ENCODE measurements around the gene GLTP. TPM values are rescaled to one million over a fixed set of nuclear protein-coding genes. Genes with fewer than 3 reads are reported as not detected.
A peak's percentile ranks its signal among the peaks of the same experiment; 100 is the strongest.
"Not testable (repeated sequence)": the region's sequence is repeated elsewhere in the genome, so short reads cannot be mapped to it uniquely, and the experiment has no call there.

Gene GLTP
- total and polyA plus RNA-seq, 7 experiments from 2014 or later: 19.2 to 36.2 (median 22.3) TPM

GRCh38 chr12:109899345-109899744, 19.0 kb upstream of the GLTP start:
- intact Hi-C loops (cut with micrococcal nuclease); H3K36me3 Mint-ChIP-seq; H3K27me3 Mint-ChIP-seq; H3K9me3 ChIP-seq (ENCODE audit: control insufficient read depth in 2 of 3, low read length in 3 of 3); H3K9me3 Mint-ChIP-seq; H3K27me3 ChIP-seq (ENCODE audit: control insufficient read depth in 2 of 2, insufficient read depth in 2 of 2, low read length in 2 of 2); ATAC-seq; DNase-seq: not testable (repeated sequence)
- H3K4me1 Mint-ChIP-seq: peaks cover 17 to 33% (median 20%) of the 10 kb centered on the region in 7 donors
- peaks cover 15 to 17% of the 10 kb centered on the region in 2 donors for H3K4me1 ChIP-seq (ENCODE audit: control insufficient read depth in 2 of 2, insufficient read depth in 2 of 2, low read length in 2 of 2)
- H3K27ac Mint-ChIP-seq: peak overlapping the region; percentile 0 to 99 (median 93)
- peaks cover 2 to 16% (median 3%) of the 10 kb centered on the region in 3 experiments for H3K36me3 ChIP-seq (ENCODE audit: control insufficient read depth in 2 of 3, insufficient read depth in 3 of 3, low read length in 3 of 3)
- peak overlapping the region; percentile 88 to 98 (median 93) for H3K4me3 Mint-ChIP-seq
- ChIA-PET POLR2A (interaction anchor here (1.5 kb wide), 1 partner anchor 11 kb away, joined by 5 read pairs; no protein-coding TSS in a partner anchor), CTCF (interaction anchor here (0.8 to 1.2 kb wide), 2 partner anchors 10 to 11 kb away, joined by 3 read pairs; no protein-coding TSS in a partner anchor)
- peak overlapping the region; percentile 74 for H3K27ac ChIP-seq (ENCODE audit: low read depth, low read length)
- peak overlapping the region; percentile 90 for H3K4me3 ChIP-seq (ENCODE audit: low read length)

GRCh38 chr12:109897029-109897428, 16.7 kb upstream of the GLTP start:
- ChIA-PET POLR2A (no interaction called here), CTCF (no interaction called here)
- H3K27ac Mint-ChIP-seq: peak overlapping the region in 1 of 9 donors; percentile 10
- no peak overlapping the region for H3K4me3 Mint-ChIP-seq
- ATAC-seq (no peak), DNase-seq (no peak)
- H3K36me3 Mint-ChIP-seq: peaks cover 0 to 6% (median 0%) of the 10 kb centered on the region in 5 donors
- H3K4me1 Mint-ChIP-seq: peaks cover 14 to 41% (median 35%) of the 10 kb centered on the region in 7 donors
- Histone ChIP-seq H3K36me3 (ENCODE audit: control insufficient read depth in 2 of 3, insufficient read depth in 3 of 3, low read length in 3 of 3) (no peaks in the 10 kb centered on the region), H3K27me3 (ENCODE audit: control insufficient read depth in 2 of 2, insufficient read depth in 2 of 2, low read length in 2 of 2) (no peaks in the 10 kb centered on the region), H3K4me3 (ENCODE audit: low read length) (no peak overlapping the region), H3K27ac (ENCODE audit: low read depth, low read length) (no peak overlapping the region), H3K9me3 (ENCODE audit: control insufficient read depth in 2 of 3, low read length in 3 of 3) (no peaks in the 10 kb centered on the region), H3K4me1 (ENCODE audit: control insufficient read depth in 2 of 2, insufficient read depth in 2 of 2, low read length in 2 of 2) (peaks cover 13 to 33% of the 10 kb centered on the region in 2 donors)
- no peaks in the 10 kb centered on the region for H3K9me3 Mint-ChIP-seq
- intact Hi-C loops (cut with micrococcal nuclease): no loop called here
- H3K27me3 Mint-ChIP-seq: no peaks in the 10 kb centered on the region

GRCh38 chr12:109896188-109896587, 15.8 kb upstream of the GLTP start:
- Histone ChIP-seq H3K27ac (ENCODE audit: low read depth, low read length) (no peak overlapping the region), H3K4me3 (ENCODE audit: low read length) (no peak overlapping the region), H3K9me3 (ENCODE audit: control insufficient read depth in 2 of 3, low read length in 3 of 3) (no peaks in the 10 kb centered on the region), H3K36me3 (ENCODE audit: control insufficient read depth in 2 of 3, insufficient read depth in 3 of 3, low read length in 3 of 3) (no peaks in the 10 kb centered on the region), H3K4me1 (ENCODE audit: control insufficient read depth in 2 of 2, insufficient read depth in 2 of 2, low read length in 2 of 2) (peaks cover 5 to 26% of the 10 kb centered on the region in 2 donors), H3K27me3 (ENCODE audit: control insufficient read depth in 2 of 2, insufficient read depth in 2 of 2, low read length in 2 of 2) (no peaks in the 10 kb centered on the region)
- ChIA-PET CTCF (interaction anchor here (0.6 kb wide), 1 partner anchor 43 kb away, joined by 3 read pairs; no protein-coding TSS in a partner anchor), POLR2A (no interaction called here)
- Mint-ChIP-seq H3K27me3 (no peaks in the 10 kb centered on the region), H3K36me3 (peaks cover 0 to 6% (median 0%) of the 10 kb centered on the region in 5 donors), H3K27ac (no peak overlapping the region), H3K4me3 (no peak overlapping the region), H3K9me3 (no peaks in the 10 kb centered on the region), H3K4me1 (peaks cover 6 to 34% (median 28%) of the 10 kb centered on the region in 7 donors)
- intact Hi-C loops (cut with micrococcal nuclease): no loop called here
- DNase-seq (no peak), ATAC-seq (no peak)

GRCh38 chr12:109894939-109895338, 14.6 kb upstream of the GLTP start:
- ChIA-PET CTCF (interaction anchor here (1.2 kb wide), 1 partner anchor 9 kb away, joined by 4 read pairs; no protein-coding TSS in a partner anchor), POLR2A (no interaction called here)
- DNase-seq (no peak), ATAC-seq (no peak)
- Mint-ChIP-seq H3K27ac (peak overlapping the region in 1 of 9 donors; percentile 58), H3K36me3 (peaks cover 0 to 4% (median 0%) of the 10 kb centered on the region in 5 donors), H3K9me3 (no peaks in the 10 kb centered on the region), H3K27me3 (no peaks in the 10 kb centered on the region), H3K4me1 (peaks cover 0 to 27% (median 24%) of the 10 kb centered on the region in 7 donors), H3K4me3 (no peak overlapping the region)
- Histone ChIP-seq H3K9me3 (ENCODE audit: control insufficient read depth in 2 of 3, low read length in 3 of 3) (no peaks in the 10 kb centered on the region), H3K27me3 (ENCODE audit: control insufficient read depth in 2 of 2, insufficient read depth in 2 of 2, low read length in 2 of 2) (no peaks in the 10 kb centered on the region), H3K4me1 (ENCODE audit: control insufficient read depth in 2 of 2, insufficient read depth in 2 of 2, low read length in 2 of 2) (peaks cover 0 to 25% of the 10 kb centered on the region in 2 donors), H3K4me3 (ENCODE audit: low read length) (no peak overlapping the region), H3K27ac (ENCODE audit: low read depth, low read length) (no peak overlapping the region), H3K36me3 (ENCODE audit: control insufficient read depth in 2 of 3, insufficient read depth in 3 of 3, low read length in 3 of 3) (no peaks in the 10 kb centered on the region)
- intact Hi-C loops (cut with micrococcal nuclease): no loop called here

- ATAC-seq (no peak), DNase-seq (no peak)
- Histone ChIP-seq H3K9me3 (ENCODE audit: control insufficient read depth in 2 of 3, low read length in 3 of 3) (no peaks in the 10 kb centered on the region), H3K36me3 (ENCODE audit: control insufficient read depth in 2 of 3, insufficient read depth in 3 of 3, low read length in 3 of 3) (no peaks in the 10 kb centered on the region), H3K4me1 (ENCODE audit: control insufficient read depth in 2 of 2, insufficient read depth in 2 of 2, low read length in 2 of 2) (peaks cover 6 to 28% of the 10 kb centered on the region in 2 donors), H3K4me3 (ENCODE audit: low read length) (no peak overlapping the region), H3K27me3 (ENCODE audit: control insufficient read depth in 2 of 2, insufficient read depth in 2 of 2, low read length in 2 of 2) (no peaks in the 10 kb centered on the region), H3K27ac (ENCODE audit: low read depth, low read length) (no peak overlapping the region)
- no peaks in the 10 kb centered on the region for H3K27me3 Mint-ChIP-seq
- peaks cover 0 to 11% (median 0%) of the 10 kb centered on the region in 5 donors for H3K36me3 Mint-ChIP-seq
- no peaks in the 10 kb centered on the region for H3K9me3 Mint-ChIP-seq
- ChIA-PET CTCF (interaction anchor here (0.6 kb wide), 1 partner anchor 55 kb away, joined by 3 read pairs; no protein-coding TSS in a partner anchor), POLR2A (no interaction called here)
- intact Hi-C loops (cut with micrococcal nuclease): no loop called here
- no peak overlapping the region for H3K4me3 Mint-ChIP-seq
- peak overlapping the region in 1 of 9 donors; percentile 58 for H3K27ac Mint-ChIP-seq
- peaks cover 5 to 35% (median 32%) of the 10 kb centered on the region in 7 donors for H3K4me1 Mint-ChIP-seq
These were observed 13.1 kb upstream of the GLTP start for GRCh38 chr12:109893261-109893995.

- Histone ChIP-seq H3K27me3 (ENCODE audit: control insufficient read depth in 2 of 2, insufficient read depth in 2 of 2, low read length in 2 of 2) (no peaks in the 10 kb centered on the region), H3K9me3 (ENCODE audit: control insufficient read depth in 2 of 3, low read length in 3 of 3) (no peaks in the 10 kb centered on the region), H3K27ac (ENCODE audit: low read depth, low read length) (no peak overlapping the region), H3K4me3 (ENCODE audit: low read length) (no peak overlapping the region), H3K4me1 (ENCODE audit: control insufficient read depth in 2 of 2, insufficient read depth in 2 of 2, low read length in 2 of 2) (peaks cover 13 to 34% of the 10 kb centered on the region in 2 donors), H3K36me3 (ENCODE audit: control insufficient read depth in 2 of 3, insufficient read depth in 3 of 3, low read length in 3 of 3) (no peaks in the 10 kb centered on the region)
- ChIA-PET CTCF (interaction anchor here (0.6 kb wide), 1 partner anchor 54 kb away, joined by 3 read pairs; no protein-coding TSS in a partner anchor), POLR2A (no interaction called here)
- peaks cover 9 to 41% (median 39%) of the 10 kb centered on the region in 7 donors for H3K4me1 Mint-ChIP-seq
- peaks cover 0 to 12% (median 0%) of the 10 kb centered on the region in 5 donors for H3K36me3 Mint-ChIP-seq
- no peaks in the 10 kb centered on the region for H3K9me3 Mint-ChIP-seq
- DNase-seq (no peak), ATAC-seq (peak; percentile 36)
- intact Hi-C loops (cut with micrococcal nuclease): no loop called here
- peak overlapping the region in 3 of 9 donors; percentile 18 to 62 (median 34) for H3K27ac Mint-ChIP-seq
- no peaks in the 10 kb centered on the region for H3K27me3 Mint-ChIP-seq
- H3K4me3 Mint-ChIP-seq: no peak overlapping the region
These were observed 12.4 kb upstream of the GLTP start for GRCh38 chr12:109892748-109893147.

Measured in naive thymus-derived CD4-positive, alpha-beta T cell (primary cell).